MCF 10A (cell line): ENCODE data around the gene NRXN3. TPM values are rescaled to one million over a fixed set of nuclear protein-coding genes. Genes with fewer than 3 reads are reported as not detected.

Experiments used
- BruUV-seq: library from RNA; stranded (reverse); fragments of 400-500 nt; replicated peaks from 2 replicates; lab custom pipeline; 2021; lab: Mats Ljungman, UMichigan
- CTCF ChIA-PET: fragments of 300-600 bp; sonication (Branson Sonifier 250); formaldehyde crosslinking; extraction: SDS; loops from one replicate; lab custom pipeline; 2021; ENCODE audit warnings: antibody characterized with exemption, inconsistent platforms; lab: Yijun Ruan, JAX
- POLR2A ChIA-PET: fragments of 300-600, 350-650 bp; sonication (Branson Sonifier 250); formaldehyde crosslinking; extraction: SDS; loops from one replicate; lab custom pipeline; 2020; ENCODE audit warnings: antibody characterized with exemption, inconsistent platforms; lab: Yijun Ruan, JAX
- DNase-seq: peaks from one replicate; pipeline ENCODE4 v3.0.0-alpha.2; 2018; ENCODE audit not compliant: unreplicated experiment
- H3K27ac Mint-ChIP-seq: one replicate; pipeline ENCODE4 v1.8.0; 2022; ENCODE audit warnings: mild to moderate bottlenecking, low read depth, mixed read lengths; ENCODE audit not compliant: unreplicated experiment
- H3K27me3 Mint-ChIP-seq: one replicate; pipeline ENCODE4 v1.8.0; 2022; ENCODE audit warnings: mixed read lengths; ENCODE audit not compliant: insufficient read depth, unreplicated experiment
- H3K36me3 Mint-ChIP-seq: one replicate; pipeline ENCODE4 v1.8.0; 2022; ENCODE audit warnings: mild to moderate bottlenecking, moderate library complexity, mixed read lengths; ENCODE audit not compliant: insufficient read depth, unreplicated experiment
- H3K4me1 Mint-ChIP-seq: one replicate; pipeline ENCODE4 v1.8.0; 2022; ENCODE audit warnings: mixed read lengths; ENCODE audit not compliant: insufficient read depth, unreplicated experiment
- H3K4me3 Mint-ChIP-seq: one replicate; pipeline ENCODE4 v1.8.0; 2022; ENCODE audit warnings: mild to moderate bottlenecking, moderate library complexity, mixed read lengths; ENCODE audit not compliant: unreplicated experiment
- H3K9me3 Mint-ChIP-seq: one replicate; pipeline ENCODE4 v1.8.0; 2022; ENCODE audit warnings: mixed read lengths; ENCODE audit not compliant: unreplicated experiment
- CTCF ChIP-seq: fragments of 200-600 bp; IDR thresholded peaks from one replicate; pipeline ENCODE4 v1.8.0; 2022; ENCODE audit warnings: antibody characterized with exemption, mild to moderate bottlenecking; ENCODE audit not compliant: unreplicated experiment
- intact Hi-C: fragments of 100-400 bp; cut with micrococcal nuclease; formaldehyde crosslinking; loops from 2 replicates; pipeline ENCODE4 v1.14.1; 2022
- total RNA-seq: library from RNA; stranded (reverse); gene quantifications from 2 replicates; pipeline ENCODE4 v1.2.3, GENCODE V29; 2022

The NRXN3 gene
- total RNA-seq, 1 experiment from 2014 or later = not detected

DNA sequence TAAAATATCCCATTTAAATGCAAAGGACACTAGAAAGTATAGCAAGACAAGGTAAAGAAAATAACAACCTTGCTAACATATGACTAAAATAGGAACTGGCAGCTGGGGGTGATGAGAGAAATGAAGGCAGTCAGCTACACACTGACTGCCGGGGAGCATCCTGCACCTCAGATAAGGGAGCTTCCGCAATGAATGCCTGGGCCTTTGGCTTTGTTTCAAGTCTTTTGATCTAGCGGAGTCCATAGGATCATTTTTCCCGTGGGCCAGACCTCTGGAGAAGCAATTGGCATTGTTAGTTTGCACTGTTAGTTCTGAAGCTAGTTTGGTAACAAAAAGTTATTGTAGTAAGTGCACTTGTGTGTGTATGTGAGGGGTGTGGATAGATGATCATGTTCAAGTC is 1401.2 kb downstream of the NRXN3 start:
- H3K27ac Mint-ChIP-seq = no peak overlapping the region
- BruUV-seq = no TSS peak
- ChIA-PET CTCF (no interaction called here), POLR2A (interaction anchor here (0.6 kb wide), 1 partner anchor 44 kb away, joined by 3 read pairs; no protein-coding TSS in a partner anchor)
- H3K4me1 Mint-ChIP-seq = no peaks in the 10 kb centered on the region
- no peaks in the 10 kb centered on the region for H3K9me3 Mint-ChIP-seq
- no peaks in the 10 kb centered on the region for H3K27me3 Mint-ChIP-seq
- no peak for DNase-seq
- no peak for TF ChIP-seq CTCF
- no peaks in the 10 kb centered on the region for H3K36me3 Mint-ChIP-seq
- intact Hi-C loops = no loop called here
- no peak overlapping the region for H3K4me3 Mint-ChIP-seq

DNA sequence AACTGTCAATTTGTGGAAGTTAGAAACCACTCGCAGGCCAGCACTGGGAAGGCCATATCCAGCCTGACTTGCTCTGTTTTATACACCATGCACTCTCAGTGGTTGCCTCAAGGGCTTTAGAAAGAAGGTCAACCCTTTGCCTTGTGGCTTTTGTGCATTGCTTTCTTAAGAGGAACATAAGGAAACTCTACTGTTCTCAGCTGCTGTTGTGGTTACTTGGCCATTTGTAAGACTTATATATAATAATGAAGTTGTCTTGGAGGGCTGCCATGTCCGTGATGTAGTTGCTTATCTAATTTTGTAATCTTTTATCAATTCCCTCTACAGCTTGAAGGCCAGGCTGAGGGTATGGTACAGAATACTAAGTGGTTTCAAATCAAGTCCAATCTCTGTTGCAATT is 1403.3 kb downstream of the NRXN3 start:
- Mint-ChIP-seq H3K9me3 (no peaks in the 10 kb centered on the region), H3K4me3 (no peak overlapping the region), H3K27me3 (no peaks in the 10 kb centered on the region), H3K27ac (no peak overlapping the region), H3K4me1 (no peaks in the 10 kb centered on the region), H3K36me3 (no peaks in the 10 kb centered on the region)
- BruUV-seq = no TSS peak
- no peak for TF ChIP-seq CTCF
- DNase-seq = no peak
- ChIA-PET CTCF (interaction anchor here (0.6 kb wide), 1 partner anchor 207 kb away, joined by 3 read pairs; no protein-coding TSS in a partner anchor), POLR2A (no interaction called here)
- intact Hi-C loops = no loop called here

- H3K4me1 Mint-ChIP-seq = no peaks in the 10 kb centered on the region
- H3K36me3 Mint-ChIP-seq = no peaks in the 10 kb centered on the region
- no peaks in the 10 kb centered on the region for H3K9me3 Mint-ChIP-seq
- no peaks in the 10 kb centered on the region for H3K27me3 Mint-ChIP-seq
- BruUV-seq = no TSS peak
- CTCF ChIA-PET = no interaction called here
- DNase-seq = no peak
- intact Hi-C loops = no loop called here
- H3K4me3 Mint-ChIP-seq = no peak overlapping the region
- H3K27ac Mint-ChIP-seq = no peak overlapping the region
- POLR2A ChIA-PET = no interaction called here
- TF ChIP-seq CTCF = no peak
Observed at GRCh38 chr14:79575032-79575431, 1404.9 kb downstream of the NRXN3 start.

GRCh38 chr14:79576424-79576823 is 1406.3 kb downstream of the NRXN3 start:
- Mint-ChIP-seq H3K9me3 (no peaks in the 10 kb centered on the region), H3K4me1 (no peaks in the 10 kb centered on the region), H3K4me3 (no peak overlapping the region), H3K27me3 (no peaks in the 10 kb centered on the region), H3K27ac (no peak overlapping the region), H3K36me3 (no peaks in the 10 kb centered on the region)
- TF ChIP-seq CTCF = no peak
- no peak for DNase-seq
- intact Hi-C loops = no loop called here
- BruUV-seq = no TSS peak
- CTCF ChIA-PET = no interaction called here
- POLR2A ChIA-PET = no interaction called here
